Nephron (organoid): ENCODE data around the gene ZNF207.

Source experiments
- H3K27ac Mint-ChIP-seq, 3 experiments: 2 replicates each; pipeline ENCODE4 v1.8.0; 2020; ENCODE audit warnings: mixed read lengths in 3 of 3, mild to moderate bottlenecking in 2 of 3, moderate library complexity in 1 of 3
- H3K27me3 Mint-ChIP-seq: 2 replicates; pipeline ENCODE4 v1.8.0; 2021; ENCODE audit warnings: low read depth, mild to moderate bottlenecking, moderate library complexity, mixed read lengths
- H3K36me3 Mint-ChIP-seq: 2 replicates; pipeline ENCODE4 v1.8.0; 2020; ENCODE audit warnings: low read depth, mixed read lengths
- H3K4me1 Mint-ChIP-seq: 2 replicates; pipeline ENCODE4 v1.8.0; 2020; ENCODE audit warnings: mixed read lengths
- H3K4me3 Mint-ChIP-seq, 3 experiments: 2 replicates each; pipeline ENCODE4 v1.8.0; 2020; ENCODE audit warnings: mild to moderate bottlenecking in 3 of 3, mixed read lengths in 3 of 3, moderate library complexity in 2 of 3
- H3K9me3 Mint-ChIP-seq: 2 replicates; pipeline ENCODE4 v1.8.0; 2020; ENCODE audit warnings: mixed read lengths
- CTCF ChIP-seq, 3 experiments: fragments of 200-600 bp; sonication (generic); IDR thresholded peaks; one replicate each; pipeline ENCODE4 v1.5.0; 2021; ENCODE audit warnings: antibody characterized with exemption in 3 of 3; ENCODE audit not compliant: unreplicated experiment in 3 of 3

ZNF207 gene

GRCh38 chr17:32327911-32328310, 22.0 kb upstream of the ZNF207 start:
- Mint-ChIP-seq H3K36me3 (peaks cover 9% of the 10 kb centered on the region), H3K27ac (no peak overlapping the region), H3K27me3 (no peaks in the 10 kb centered on the region), H3K4me3 (no peak overlapping the region), H3K4me1 (no peaks in the 10 kb centered on the region), H3K9me3 (no peaks in the 10 kb centered on the region)
- TF ChIP-seq CTCF (IDR thresholded peaks at IDR 0.05; ENCODE audit: unreplicated experiment in 3 of 3) = no peak

GRCh38 chr17:32330147-32330546, 19.8 kb upstream of the ZNF207 start:
- Mint-ChIP-seq H3K27me3 (no peaks in the 10 kb centered on the region), H3K36me3 (peaks cover 25% of the 10 kb centered on the region), H3K27ac (no peak overlapping the region), H3K9me3 (no peaks in the 10 kb centered on the region), H3K4me1 (no peaks in the 10 kb centered on the region), H3K4me3 (no peak overlapping the region)
- no peak for TF ChIP-seq CTCF (IDR thresholded peaks at IDR 0.05; ENCODE audit: unreplicated experiment in 3 of 3)

GRCh38 chr17:32331243-32332040, 18.5 kb upstream of the ZNF207 start:
- Mint-ChIP-seq H3K27me3 (no peaks in the 10 kb centered on the region), H3K4me1 (no peaks in the 10 kb centered on the region), H3K27ac (no peak overlapping the region), H3K4me3 (no peak overlapping the region), H3K9me3 (no peaks in the 10 kb centered on the region), H3K36me3 (peaks cover 35% of the 10 kb centered on the region)
- no peak for TF ChIP-seq CTCF (IDR thresholded peaks at IDR 0.05; ENCODE audit: unreplicated experiment in 3 of 3)

GRCh38 chr17:32333187-32333586, 16.8 kb upstream of the ZNF207 start:
- H3K36me3 Mint-ChIP-seq = peaks cover 40% of the 10 kb centered on the region
- H3K4me1 Mint-ChIP-seq = no peaks in the 10 kb centered on the region
- no peaks in the 10 kb centered on the region for H3K9me3 Mint-ChIP-seq
- H3K27me3 Mint-ChIP-seq = no peaks in the 10 kb centered on the region
- TF ChIP-seq CTCF (IDR thresholded peaks at IDR 0.05; ENCODE audit: unreplicated experiment in 3 of 3) = no peak
- no peak overlapping the region for H3K4me3 Mint-ChIP-seq
- no peak overlapping the region for H3K27ac Mint-ChIP-seq

- Mint-ChIP-seq H3K27ac (no peak overlapping the region), H3K4me1 (no peaks in the 10 kb centered on the region), H3K4me3 (no peak overlapping the region), H3K27me3 (no peaks in the 10 kb centered on the region), H3K9me3 (no peaks in the 10 kb centered on the region), H3K36me3 (peaks cover 50% of the 10 kb centered on the region)
- TF ChIP-seq CTCF (IDR thresholded peaks at IDR 0.05; ENCODE audit: unreplicated experiment in 3 of 3) = no peak
Observed at GRCh38 chr17:32335046-32335445, 14.9 kb upstream of the ZNF207 start.

- TF ChIP-seq CTCF (IDR thresholded peaks at IDR 0.05; ENCODE audit: unreplicated experiment in 3 of 3) = no peak
- Mint-ChIP-seq H3K36me3 (peaks cover 52% of the 10 kb centered on the region), H3K9me3 (no peaks in the 10 kb centered on the region), H3K27me3 (no peaks in the 10 kb centered on the region), H3K27ac (no peak overlapping the region), H3K4me1 (peaks cover under 1% of the 10 kb centered on the region), H3K4me3 (no peak overlapping the region)
Observed at GRCh38 chr17:32335687-32336086, 14.3 kb upstream of the ZNF207 start.
